LHCN-M2 (cell line): Measurements from ENCODE around the gene DOCK4. TPM values are rescaled to one million over a fixed set of nuclear protein-coding genes. Genes with fewer than 3 reads are reported as not detected.

ENCODE experiments used
- DNase-seq: peaks from one replicate; pipeline ENCODE4 v3.0.0-alpha.2; 2012; ENCODE audit warnings: low read depth
- total RNA-seq: library from RNA; depleted of rRNA; stranded (reverse); fragments of >200 nt; gene quantifications from 2 replicates; pipeline ENCODE4 v1.2.3, GENCODE V29; 2014

DOCK4 gene
- total RNA-seq, 1 experiment from 2014 or later = 6.3 TPM

DNA sequence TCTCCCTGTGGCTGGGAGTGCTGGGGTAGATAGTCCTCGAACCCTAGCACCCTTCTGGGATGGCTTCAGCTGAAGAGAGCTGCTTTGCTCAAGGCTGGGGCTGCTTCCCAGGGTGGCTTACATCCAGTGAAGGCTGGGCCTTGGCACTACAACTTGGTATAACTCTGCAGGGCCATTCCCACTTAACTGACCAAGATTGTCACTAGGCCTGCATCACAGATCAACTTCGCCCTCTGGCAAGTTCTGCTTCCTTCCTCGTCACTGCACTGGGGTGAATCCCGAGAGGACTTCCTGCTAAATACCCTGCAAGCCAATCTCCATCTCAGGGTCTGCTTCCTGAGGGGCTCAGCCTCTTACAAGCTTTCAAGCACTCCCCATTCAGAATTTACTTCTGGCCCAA lies 195.2 kb downstream of the DOCK4 start:
- no peak for DNase-seq

DNA sequence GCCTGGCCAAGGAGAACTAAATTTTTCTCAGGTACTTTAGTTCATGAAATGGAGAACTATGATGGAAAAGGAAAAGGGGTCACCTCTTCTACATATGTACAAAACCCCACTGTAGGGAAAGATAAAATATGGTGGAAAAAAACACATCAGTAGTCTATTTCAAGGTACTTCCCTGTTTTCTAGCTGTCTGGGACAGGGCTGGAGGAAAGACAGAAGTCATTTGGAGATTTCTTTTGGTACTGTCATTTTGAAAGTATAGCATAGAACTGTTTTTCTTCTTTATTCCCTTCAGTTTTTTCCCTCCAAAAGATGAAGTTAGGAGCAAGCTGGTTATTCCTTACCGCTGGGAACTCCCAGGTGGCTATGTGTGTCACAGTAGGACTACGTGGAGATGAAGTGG lies 196.1 kb downstream of the DOCK4 start:
- no peak for DNase-seq

- peak; percentile 83 for DNase-seq
These were observed 197.1 kb downstream of the DOCK4 start for GRCh38 chr7:112009081-112009480.

DNA sequence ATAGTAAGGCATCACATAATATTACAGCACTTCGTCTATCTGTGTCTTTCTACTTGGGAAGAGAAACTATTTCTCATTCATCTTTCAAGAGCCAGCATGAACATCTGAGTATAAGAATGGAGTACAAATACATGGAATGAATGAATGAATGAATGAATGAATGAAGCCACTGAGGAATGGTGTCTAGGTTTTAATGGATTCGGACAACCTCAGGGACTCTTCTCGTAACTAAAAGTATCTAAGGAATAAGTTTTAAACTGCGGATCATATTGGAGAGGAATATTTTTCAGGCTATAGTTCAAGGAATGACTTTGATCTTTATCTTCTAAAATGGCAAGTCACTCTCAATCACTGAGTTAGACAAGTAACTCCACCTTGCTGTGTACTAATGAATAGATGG lies 199.0 kb downstream of the DOCK4 start:
- no peak for DNase-seq

GRCh38 chr7:112006071-112006470 lies 200.1 kb downstream of the DOCK4 start:
- DNase-seq = no peak

DNA sequence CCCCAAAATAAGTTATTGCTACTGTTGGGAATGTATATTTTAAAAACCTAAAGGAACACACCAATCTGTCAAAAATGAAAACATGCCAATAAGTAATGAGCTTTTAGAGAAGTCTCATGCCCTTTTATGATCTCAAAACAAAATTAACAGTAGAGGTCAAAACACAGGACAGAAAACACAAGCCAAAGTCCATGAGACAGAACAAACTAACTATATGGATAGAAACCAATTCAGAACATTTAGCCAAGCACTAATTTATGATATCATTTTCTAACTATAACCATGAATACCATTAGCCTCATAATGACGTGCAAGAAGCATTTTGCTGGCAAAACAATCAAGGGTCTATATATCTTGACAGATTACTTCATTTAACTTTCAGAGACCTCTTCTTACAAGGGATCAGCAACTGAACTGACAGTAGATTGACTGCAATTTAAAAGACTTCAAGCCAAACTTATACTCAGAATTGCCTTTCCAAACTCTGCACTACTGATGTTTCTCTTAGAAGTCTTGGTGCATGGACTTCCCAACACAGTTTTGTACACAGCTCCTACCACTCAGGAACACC lies 200.9 kb downstream of the DOCK4 start:
- DNase-seq = no peak

DNA sequence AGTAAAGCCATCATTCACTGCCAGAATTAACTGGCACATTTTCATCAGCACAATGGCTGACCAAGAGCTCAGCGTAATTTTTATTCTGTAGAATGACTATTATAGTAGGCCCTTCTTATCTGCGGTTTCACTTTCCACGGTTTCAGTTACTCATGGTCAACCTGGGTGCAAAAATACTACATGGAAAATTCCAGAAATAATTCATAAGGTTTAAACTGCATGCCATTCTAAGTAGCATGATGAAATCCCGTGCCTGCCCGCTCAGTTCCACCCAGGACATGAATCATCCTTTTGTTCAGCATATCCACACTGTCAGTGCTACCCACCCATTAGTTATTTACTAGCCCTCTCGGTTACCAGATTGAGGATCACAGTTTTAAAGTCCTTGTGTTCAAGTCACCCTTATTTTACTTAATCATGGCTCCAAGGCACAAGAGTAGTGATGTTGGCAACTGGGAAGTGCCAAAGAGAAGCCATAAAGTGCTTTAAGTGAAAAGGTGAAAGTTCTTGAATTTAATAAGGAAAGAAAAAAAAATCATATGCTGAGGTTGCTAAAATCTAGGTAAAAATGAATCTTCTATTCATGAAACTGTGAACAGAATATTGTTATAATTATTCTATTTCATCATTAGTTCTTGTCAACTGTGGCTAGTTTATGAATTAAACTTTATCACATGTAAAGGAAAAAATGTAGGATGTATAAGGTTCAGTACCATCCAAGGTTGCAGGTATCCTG lies 204.9 kb downstream of the DOCK4 start:
- peak; percentile 93 for DNase-seq

GRCh38 chr7:111998326-111998725 lies 207.9 kb downstream of the DOCK4 start:
- no peak for DNase-seq

- DNase-seq = no peak
These were observed 208.7 kb downstream of the DOCK4 start for GRCh38 chr7:111997546-111997945.

DNA sequence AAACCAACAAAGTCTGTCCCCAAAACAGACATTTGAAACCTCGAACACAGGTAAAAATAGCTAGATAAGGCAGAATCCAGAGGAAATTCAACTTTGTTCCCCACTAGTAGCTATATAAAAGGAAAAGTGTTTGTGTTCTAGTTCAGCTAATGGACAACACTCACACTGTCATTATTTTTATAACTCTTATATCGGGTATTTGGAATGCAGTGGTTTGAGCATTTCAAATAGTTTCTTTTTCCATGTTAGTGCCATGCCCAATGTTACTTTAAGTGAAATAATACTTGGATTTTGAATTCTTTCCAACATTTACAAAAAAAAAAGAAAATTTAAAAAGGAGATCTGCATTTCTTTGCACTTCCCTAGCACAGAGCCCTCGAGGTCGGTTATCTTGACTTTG lies 213.6 kb downstream of the DOCK4 start:
- peak; percentile 20 for DNase-seq

DNA sequence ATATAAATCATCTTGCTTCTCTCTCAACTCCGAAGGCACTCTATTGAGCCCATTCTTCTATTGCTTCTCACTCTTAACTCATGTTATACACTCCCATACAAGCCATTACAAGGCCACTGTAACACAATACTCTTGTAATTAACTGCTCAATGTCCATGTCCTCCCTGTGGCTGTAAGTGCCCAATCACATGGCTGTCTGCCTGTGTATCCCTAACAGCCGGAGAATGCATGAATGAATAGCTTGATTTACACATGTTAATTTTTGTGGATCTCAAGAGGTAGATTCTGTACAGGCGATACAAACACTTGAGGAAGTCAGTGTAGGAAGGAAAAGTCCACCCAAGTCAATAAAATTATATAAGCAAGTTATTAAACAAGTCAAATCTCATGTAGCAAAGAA lies 215.6 kb downstream of the DOCK4 start:
- DNase-seq = no peak

DNA sequence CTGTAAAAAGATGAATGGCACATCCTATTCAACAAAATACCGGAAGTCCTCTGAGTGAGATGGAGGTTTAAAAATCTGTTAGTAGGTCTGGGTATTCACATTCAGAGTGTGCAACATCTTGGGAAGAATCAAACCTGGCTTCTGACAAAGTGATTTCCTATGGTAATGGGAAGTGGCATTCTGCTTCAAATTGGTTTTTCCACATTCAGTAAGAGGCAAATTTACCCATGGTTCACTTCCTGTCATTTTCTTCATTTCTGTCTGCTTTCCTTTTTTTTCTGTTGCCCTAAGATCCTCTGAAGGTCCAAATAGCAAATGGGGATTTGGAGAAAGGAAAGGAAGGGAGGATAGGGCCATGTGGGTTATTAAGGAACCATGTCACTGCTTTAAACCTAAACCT lies 218.3 kb downstream of the DOCK4 start:
- no peak for DNase-seq

DNA sequence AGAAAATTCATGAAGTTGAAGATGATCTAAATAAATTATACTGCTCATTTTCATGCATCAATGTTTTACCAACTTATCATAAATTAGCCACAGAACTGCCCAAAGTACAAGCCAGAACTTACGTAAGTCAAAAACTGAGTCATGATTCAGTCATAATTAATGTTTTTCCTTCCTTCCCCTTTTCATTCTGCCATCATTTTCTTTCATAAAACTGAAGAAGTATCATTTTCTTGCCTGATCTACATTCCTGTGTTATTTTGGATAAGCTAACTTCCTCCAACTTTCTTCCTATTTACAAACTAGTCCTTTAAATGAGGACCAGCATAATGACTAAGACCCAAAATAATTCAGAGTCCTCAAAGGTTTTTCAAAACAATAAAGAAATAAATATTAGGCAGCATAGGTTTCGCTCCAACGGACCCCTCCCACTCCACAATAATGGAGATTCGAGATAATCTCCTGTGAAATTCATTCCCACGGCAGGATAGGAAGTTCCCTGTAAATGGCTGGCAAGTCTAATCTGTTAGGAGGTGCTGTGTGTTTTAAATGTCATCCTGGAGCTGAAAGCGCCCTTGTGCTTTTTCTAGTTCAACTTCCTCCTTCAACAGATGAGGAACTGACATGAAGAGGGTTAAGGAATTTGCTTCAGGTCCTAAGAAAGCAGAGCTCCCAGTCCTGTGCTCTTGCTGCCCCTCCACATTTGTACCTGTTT lies 218.9 kb downstream of the DOCK4 start:
- peak; percentile 64 for DNase-seq

DNA sequence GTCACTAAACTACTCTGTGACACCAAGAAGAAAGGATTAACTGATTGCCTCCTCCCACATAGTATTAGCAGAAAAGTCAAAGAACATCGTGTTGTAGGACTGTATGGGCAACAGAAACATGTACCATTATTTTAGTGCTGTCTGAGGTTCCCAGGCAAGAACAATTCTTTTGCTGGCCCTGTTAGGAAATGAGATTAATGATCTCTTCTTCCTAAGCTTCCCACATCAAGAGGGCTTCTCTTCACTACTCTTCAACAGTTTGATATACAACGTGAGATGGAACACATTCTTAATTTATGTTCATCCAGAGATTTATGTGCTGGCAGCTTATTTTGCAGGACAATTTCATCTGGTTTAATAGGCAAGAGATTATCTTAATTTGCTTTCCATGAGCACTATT lies 219.6 kb downstream of the DOCK4 start:
- DNase-seq = no peak

DNA sequence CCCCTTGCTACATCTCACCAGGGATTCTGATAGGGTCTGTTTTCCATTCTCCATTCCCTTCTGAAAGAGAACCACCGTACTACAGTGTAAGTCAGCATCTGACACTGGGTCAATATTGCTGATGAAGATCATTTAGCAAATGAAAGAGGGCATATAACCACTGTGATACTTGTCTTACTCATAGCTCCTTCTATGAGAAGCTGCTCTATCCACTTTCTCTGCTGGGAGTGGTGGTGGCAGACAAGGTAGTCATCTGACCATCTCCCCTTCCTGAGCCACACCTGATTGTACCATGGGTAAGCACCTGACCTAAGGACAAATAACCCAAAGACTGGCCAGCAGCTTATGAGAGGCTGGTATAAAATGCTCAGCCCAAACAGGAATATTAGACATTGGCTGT lies 220.4 kb downstream of the DOCK4 start:
- DNase-seq = no peak

DNA sequence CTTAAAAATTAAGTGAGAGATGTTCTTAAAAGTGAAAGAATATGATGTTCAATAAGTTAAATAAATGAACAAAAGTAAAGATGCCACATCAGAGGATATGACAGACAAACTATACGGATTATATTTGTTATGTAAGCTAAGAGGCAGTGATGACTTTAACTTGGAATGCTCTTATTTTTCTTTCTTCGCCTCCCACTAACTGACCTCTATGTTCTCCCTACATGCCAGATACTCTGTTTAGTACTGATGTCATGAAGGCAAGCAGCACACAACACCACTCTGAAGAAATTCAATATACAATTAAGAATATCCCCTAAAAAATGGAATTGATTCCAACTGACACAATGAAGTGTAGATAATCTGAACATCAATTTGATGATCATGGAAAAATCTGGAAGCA lies 223.4 kb downstream of the DOCK4 start:
- no peak for DNase-seq

- DNase-seq = no peak
These were observed 224.1 kb downstream of the DOCK4 start for GRCh38 chr7:111982133-111982532.

GRCh38 chr7:111980725-111981124 lies 225.5 kb downstream of the DOCK4 start:
- DNase-seq = no peak

- DNase-seq = no peak
These were observed 230.9 kb downstream of the DOCK4 start for GRCh38 chr7:111975346-111975745.

DNA sequence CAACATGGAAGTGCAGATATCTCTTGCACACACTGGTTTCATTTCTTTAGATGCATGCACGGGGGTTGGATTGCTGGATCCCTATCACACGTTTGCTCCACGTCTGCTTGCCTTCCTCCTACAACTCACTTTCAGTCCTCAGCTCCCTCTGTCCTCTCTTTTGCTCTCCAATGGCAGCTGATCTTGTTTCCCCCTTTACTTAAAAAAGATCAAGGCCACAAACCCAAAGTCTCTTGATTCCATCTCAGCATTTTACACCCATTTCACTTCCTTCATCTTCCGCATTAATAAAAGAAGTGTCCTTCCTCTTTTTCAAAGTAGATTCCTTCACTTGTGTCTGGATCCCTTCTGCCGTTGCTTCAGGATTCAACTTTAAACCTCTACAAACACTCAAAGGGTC lies 245.2 kb downstream of the DOCK4 start:
- no peak for DNase-seq

DNA sequence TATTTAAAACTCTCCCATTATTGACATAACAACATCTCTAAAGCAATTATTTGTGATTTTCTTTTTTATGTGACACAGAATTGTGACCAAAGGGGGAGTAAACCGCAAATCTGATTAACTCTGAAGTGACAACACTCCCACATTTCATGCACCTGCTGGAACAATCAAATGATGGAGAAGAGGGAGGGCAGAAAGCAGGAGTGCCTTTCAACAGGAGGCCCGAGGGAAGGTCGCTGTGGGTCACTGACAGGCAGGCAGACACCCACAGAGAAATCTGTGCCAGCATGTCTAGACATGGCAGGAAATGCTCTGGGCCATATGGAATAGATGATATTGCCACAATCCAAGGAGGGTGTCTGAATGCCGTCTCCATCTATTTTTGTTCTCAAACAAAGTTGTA lies 247.3 kb downstream of the DOCK4 start:
- no peak for DNase-seq

DNA sequence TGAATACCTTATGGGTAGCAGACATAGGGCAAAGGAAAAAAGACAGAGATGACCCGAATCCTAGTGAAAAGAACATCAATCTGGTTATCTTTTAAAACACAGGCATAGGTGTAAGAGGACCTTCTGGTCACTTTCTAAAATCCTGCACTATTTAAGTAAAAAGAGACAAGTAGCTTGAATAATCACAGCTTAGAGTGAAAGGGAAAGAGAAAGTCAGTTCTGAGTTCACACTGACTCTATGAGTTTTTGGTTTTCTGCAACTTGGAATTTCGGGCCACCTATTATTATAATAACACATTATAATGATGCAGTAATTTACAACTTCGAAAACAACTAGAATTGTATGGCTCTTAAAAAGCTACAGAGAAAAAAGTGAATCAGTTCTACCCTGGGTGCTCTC lies 247.8 kb downstream of the DOCK4 start:
- no peak for DNase-seq

- DNase-seq = no peak
These were observed 250.6 kb downstream of the DOCK4 start for GRCh38 chr7:111955616-111956015.
